Liver (tissue), 9 donors: ENCODE results near the gene QPCT. TPM values are rescaled to one million over a fixed set of nuclear protein-coding genes. Genes with fewer than 3 reads are reported as not detected.
A peak's percentile ranks its signal among the peaks of the same experiment; 100 is the strongest.

Experiments used
- DNase-seq: peaks from one replicate; pipeline ENCODE4 v3.0.0-alpha.2; 2017; ENCODE audit warnings: low spot score
- H3K27ac ChIP-seq, 2 donors: one replicate each; pipeline ENCODE4 v1.7.0; 2013; ENCODE audit warnings: inconsistent platforms in 2 of 2, low read length in 2 of 2, control low read depth in 1 of 2, low read depth in 1 of 2, mild to moderate bottlenecking in 1 of 2
- H3K27me3 ChIP-seq, 4 donors: one replicate each; pipeline versions ENCODE4 v1.6.1 to v1.7.0; 2013; ENCODE audit warnings: low read length in 3 of 4, inconsistent platforms in 1 of 4, mild to moderate bottlenecking in 1 of 4, moderate library complexity in 1 of 4; ENCODE audit not compliant: control insufficient read depth in 4 of 4, insufficient read depth in 4 of 4
- H3K36me3 ChIP-seq, 4 donors: one replicate each; pipeline versions ENCODE4 v1.6.1 to v1.7.0; 2013; ENCODE audit warnings: low read length in 3 of 4, mild to moderate bottlenecking in 3 of 4, low read depth in 1 of 4, moderate library complexity in 1 of 4; ENCODE audit not compliant: control insufficient read depth in 4 of 4, insufficient read depth in 3 of 4
- H3K4me1 ChIP-seq, 4 donors: one replicate each; pipeline versions ENCODE4 v1.6.1 to v1.7.0; 2013; ENCODE audit warnings: low read length in 3 of 4, mild to moderate bottlenecking in 3 of 4, moderate library complexity in 1 of 4; ENCODE audit not compliant: control insufficient read depth in 4 of 4, insufficient read depth in 4 of 4
- H3K4me3 ChIP-seq, 3 donors: one replicate each; pipeline versions ENCODE4 v1.6.1 to v1.7.0; 2013; ENCODE audit warnings: low read length in 3 of 3, control low read depth in 1 of 3, low read depth in 1 of 3, mild to moderate bottlenecking in 1 of 3
- H3K9ac ChIP-seq, 2 donors: one replicate each; pipeline ENCODE4 v1.7.0; 2013; ENCODE audit warnings: low read length in 2 of 2, mild to moderate bottlenecking in 2 of 2, moderate library complexity in 2 of 2, control low read depth in 1 of 2, low read depth in 1 of 2
- H3K9me3 ChIP-seq, 4 donors: one replicate each; pipeline versions ENCODE4 v1.6.1 to v1.7.0; 2013; ENCODE audit warnings: low read length in 3 of 4; ENCODE audit not compliant: control insufficient read depth in 4 of 4
- CTCF ChIP-seq: fragments of 150-350 bp; IDR thresholded peaks from 2 replicates; pipeline ENCODE4 v1.5.1; 2017; ENCODE audit warnings: improper control_type of control experiment, low read depth, low read length; ENCODE audit not compliant: missing input control
- EGR1 ChIP-seq, 2 donors: IDR thresholded peaks; 2 replicates each; pipeline ENCODE4 v1.6.1; 2016 to 2018; ENCODE audit warnings: antibody characterized with exemption in 2 of 2, low read depth in 2 of 2
- FOXA1 ChIP-seq: IDR thresholded peaks from 2 replicates; pipeline ENCODE4 v1.6.1; 2016; ENCODE audit warnings: antibody characterized with exemption
- FOXA2 ChIP-seq: IDR thresholded peaks from 2 replicates; pipeline ENCODE4 v1.6.1; 2016; ENCODE audit warnings: antibody characterized with exemption
- GABPA ChIP-seq, 2 donors: IDR thresholded peaks in 1 of 2; conservative IDR thresholded peaks in 1 of 2; 2 replicates each; pipeline ENCODE4 v1.6.1; 2016; ENCODE audit warnings: antibody characterized with exemption in 2 of 2, mild to moderate bottlenecking in 1 of 2, moderate library complexity in 1 of 2
- HNF4A ChIP-seq, 2 donors: conservative IDR thresholded peaks; 2 replicates each; pipeline ENCODE4 v1.6.1; 2016; ENCODE audit warnings: antibody characterized with exemption in 2 of 2, mild to moderate bottlenecking in 2 of 2
- HNF4G ChIP-seq: IDR thresholded peaks from 2 replicates; pipeline ENCODE4 v1.6.1; 2016; ENCODE audit warnings: antibody characterized with exemption
- JUND ChIP-seq, 2 donors: IDR thresholded peaks; 2 replicates each; pipeline ENCODE4 v1.6.1; 2016; ENCODE audit warnings: antibody characterized with exemption in 2 of 2
- MAX ChIP-seq: IDR thresholded peaks from 2 replicates; pipeline ENCODE4 v1.6.1; 2016; ENCODE audit warnings: antibody characterized with exemption
- NR2F2 ChIP-seq: IDR thresholded peaks from 2 replicates; pipeline ENCODE4 v1.6.1; 2016; ENCODE audit warnings: antibody characterized with exemption
- RAD21 ChIP-seq, 2 donors: IDR thresholded peaks; 2 replicates each; pipeline ENCODE4 v1.6.1; 2016; ENCODE audit warnings: antibody characterized with exemption in 2 of 2, mild to moderate bottlenecking in 2 of 2
- REST ChIP-seq: IDR thresholded peaks from 2 replicates; pipeline ENCODE4 v1.6.1; 2016; ENCODE audit warnings: antibody characterized with exemption, mild to moderate bottlenecking
- RXRA ChIP-seq, 2 donors: IDR thresholded peaks; 2 replicates each; pipeline ENCODE4 v1.6.1; 2017 to 2018; ENCODE audit warnings: antibody characterized with exemption in 2 of 2, mild to moderate bottlenecking in 1 of 2
- SP1 ChIP-seq: IDR thresholded peaks from 2 replicates; pipeline ENCODE4 v1.6.1; 2018; ENCODE audit warnings: antibody characterized with exemption, mild to moderate bottlenecking
- TAF1 ChIP-seq: conservative IDR thresholded peaks from 2 replicates; pipeline ENCODE4 v1.6.1; 2016; ENCODE audit warnings: antibody characterized with exemption, mild to moderate bottlenecking
- YY1 ChIP-seq: IDR thresholded peaks from 2 replicates; pipeline ENCODE4 v1.6.1; 2016; ENCODE audit warnings: antibody characterized with exemption, mild to moderate bottlenecking
- WGBS: extraction: QIAGEN DNeasy Blood & Tissue Kit; methylation state at CpG from one replicate; pipeline ENCODE4 v1.1.7; 2013; 5-methylcytosine and 5-hydroxymethylcytosine counted together
- polyA plus RNA-seq, 2 donors: library from polyadenylated mRNA; stranded (reverse) in 1 of 2; unstranded in 1 of 2; fragments of 200-250 nt in 1 of 2; fragments of >200 nt in 1 of 2; fragmentation: Nextera tagmentation in 1 of 2; extraction: Ambion mirVana in 1 of 2; gene quantifications; one replicate each; pipeline versions ENCODE4 v1.2.1 to v1.2.3, GENCODE V29; 2013 to 2015
- total RNA-seq, 2 donors: library from RNA; depleted of rRNA; stranded (reverse); fragments of >200 nt; gene quantifications; one replicate each; pipeline ENCODE4 v1.2.3, GENCODE V29; 2014
- donor health status: healthy.
- donor health status: healthy.
- donor health status: healthy.
- donor health status: healthy.
- donor health status: healthy.

QPCT gene
- total and polyA plus RNA-seq, 4 donors: 0.61 to 3.0 (median 1.2) TPM

- Histone ChIP-seq H3K27ac (peak overlapping the region; percentile 82 to 97), H3K4me3 (peak overlapping the region; percentile 65 to 99 (median 71)), H3K9me3 (no peaks in the 10 kb centered on the region), H3K36me3 (no peaks in the 10 kb centered on the region), H3K9ac (peak overlapping the region; percentile 76 to 91), H3K27me3 (no peaks in the 10 kb centered on the region), H3K4me1 (peaks cover 2 to 22% (median 9%) of the 10 kb centered on the region in 4 donors)
- TF ChIP-seq RAD21 (IDR thresholded peaks at IDR 0.05) (no peak), FOXA2 (no peak), YY1 (no peak), HNF4A (conservative IDR thresholded peaks at IDR 0.05) (no peak), HNF4G (no peak), SP1 (no peak), JUND (IDR thresholded peaks at IDR 0.05) (no peak), GABPA (IDR thresholded peaks at IDR 0.05 in 1 of 2, conservative IDR thresholded peaks at IDR 0.05 in 1 of 2) (no peak), MAX (no peak)
- under 1% methylated on average over 61 of the region's 61 CpGs for WGBS
- peak; percentile 38 for DNase-seq
Measured at GRCh38 chr2:37323781-37324535, 20.5 kb upstream of the QPCT start.

GRCh38 chr2:37324536-37324785, 20.0 kb upstream of the QPCT start:
- Histone ChIP-seq H3K4me3 (peak overlapping the region in 2 of 3 donors; percentile 48 to 99), H3K36me3 (no peaks in the 10 kb centered on the region), H3K9ac (no peak overlapping the region), H3K27me3 (no peaks in the 10 kb centered on the region), H3K27ac (peak overlapping the region; percentile 82 to 97), H3K9me3 (no peaks in the 10 kb centered on the region), H3K4me1 (peaks cover 2 to 22% (median 9%) of the 10 kb centered on the region in 4 donors)
- TF ChIP-seq SP1 (no peak), NR2F2 (no peak), REST (no peak), RAD21 (IDR thresholded peaks at IDR 0.05) (no peak)
- no peak for DNase-seq
- under 1% methylated on average over 33 of the region's 33 CpGs for WGBS

GRCh38 chr2:37324786-37325624, 19.4 kb upstream of the QPCT start, which contains the start of gene PRKD3:
TSS of gene PRKD3 (minus strand) at chr2:37324833. CDS start at chr2:37316524, 8,309 bp downstream.
- peaks cover 2 to 22% (median 9%) of the 10 kb centered on the region in 4 donors for H3K4me1 ChIP-seq
- peak within 1 kb of the TSS; percentile 93 to 99 (median 94) for H3K4me3 ChIP-seq
- DNase-seq: peak; percentile 70
- H3K27me3 ChIP-seq: no peaks in the 10 kb centered on the region
- no peaks in the 10 kb centered on the region for H3K36me3 ChIP-seq
- WGBS: under 1% methylated on average over 79 of the region's 79 CpGs
- H3K27ac ChIP-seq: peak within 1 kb of the TSS; percentile 97
- H3K9me3 ChIP-seq: no peaks in the 10 kb centered on the region
- peak within 1 kb of the TSS; percentile 76 to 95 for H3K9ac ChIP-seq
- no peak for TF ChIP-seq JUND (IDR thresholded peaks at IDR 0.05)
- no peak for TF ChIP-seq MAX
- TF ChIP-seq FOXA1: no peak
- TF ChIP-seq REST: no peak
- TF ChIP-seq RXRA (IDR thresholded peaks at IDR 0.05): no peak
- TF ChIP-seq HNF4G: no peak
- TF ChIP-seq RAD21 (IDR thresholded peaks at IDR 0.05): no peak
- no peak for TF ChIP-seq CTCF
- TF ChIP-seq EGR1 (IDR thresholded peaks at IDR 0.05; ENCODE audit: low read depth in 2 of 2): no peak
- TF ChIP-seq GABPA (IDR thresholded peaks at IDR 0.05 in 1 of 2, conservative IDR thresholded peaks at IDR 0.05 in 1 of 2): no peak
- TF ChIP-seq FOXA2: no peak
- no peak for TF ChIP-seq TAF1
- TF ChIP-seq SP1: peak; percentile 40
